BLaER1 treated with 17β-estradiol and CSF1 and Interleukin-3, amounts not matched to agents 10 nM and 100 nM (cell line): ENCODE results near the gene SHH.

Experiments used
- H3K27ac ChIP-seq, 11 experiments: shearing (Covaris generic); formaldehyde crosslinking; 2 replicates each; pipeline ENCODE4 v1.8.1; 2022
- H3K27me3 ChIP-seq, 11 experiments: shearing (Covaris generic); formaldehyde crosslinking; 2 replicates each; pipeline ENCODE4 v1.8.1; 2022
- H3K36me3 ChIP-seq, 11 experiments: shearing (Covaris generic); formaldehyde crosslinking; 2 replicates each; pipeline ENCODE4 v1.8.1; 2022
- H3K4me1 ChIP-seq, 10 experiments: shearing (Covaris generic); formaldehyde crosslinking; 2 replicates each; pipeline ENCODE4 v1.8.1; 2022
- H3K4me2 ChIP-seq, 11 experiments: shearing (Covaris generic); formaldehyde crosslinking; 2 replicates each; pipeline ENCODE4 v1.8.1; 2022
- H3K4me3 ChIP-seq, 10 experiments: shearing (Covaris generic); formaldehyde crosslinking; 2 replicates each; pipeline ENCODE4 v1.8.1; 2022
- H3K9ac ChIP-seq, 11 experiments: shearing (Covaris generic); formaldehyde crosslinking; 2 replicates each; pipeline ENCODE4 v1.8.1; 2022
- H3K9me3 ChIP-seq, 11 experiments: shearing (Covaris generic); formaldehyde crosslinking; replicated peaks in 1 of 11; 2 replicates each; pipeline ENCODE4 v1.8.1; 2022
- H4K20me1 ChIP-seq, 11 experiments: shearing (Covaris generic); formaldehyde crosslinking; 2 replicates each; pipeline ENCODE4 v1.8.1; 2022
- Cebpa-rat ChIP-seq, 11 experiments: shearing (Covaris generic); IDR thresholded peaks; 2 replicates each; pipeline ENCODE4 v1.8.1; 2022

The SHH gene

GRCh38 chr7:155766386-155766785, 45.9 kb downstream of the SHH start:
- Histone ChIP-seq H3K9me3 (peaks cover 0 to 11% (median 0%) of the 10 kb centered on the region in 11 experiments; a peak in 2 of 22 replicates), H4K20me1 (peaks cover 24 to 85% (median 52%) of the 10 kb centered on the region in 11 experiments; a peak in 20 of 22 replicates), H3K4me3 (no peak overlapping the region), H3K4me2 (peak overlapping the region in 4 of 11 experiments; percentile 86 to 97 (median 94); a peak in 6 of 22 replicates), H3K4me1 (peaks cover 88 to 98% (median 94%) of the 10 kb centered on the region in 10 experiments), H3K9ac (peak overlapping the region in 1 of 11 experiments; percentile 82; a peak in 2 of 22 replicates), H3K27ac (peak overlapping the region in 2 of 11 experiments; percentile 92 to 94; a peak in 6 of 22 replicates), H3K27me3 (no peaks in the 10 kb centered on the region), H3K36me3 (peaks cover 54 to 76% (median 68%) of the 10 kb centered on the region in 11 experiments)
- TF ChIP-seq Cebpa-rat (IDR thresholded peaks at IDR 0.05) = no peak

- H3K27ac ChIP-seq = peak overlapping the region in 9 of 11 experiments; percentile 86 to 94 (median 92); a peak in 18 of 22 replicates
- H3K4me1 ChIP-seq = peaks cover 93 to 99% (median 97%) of the 10 kb centered on the region in 10 experiments
- TF ChIP-seq Cebpa-rat (IDR thresholded peaks at IDR 0.05) = no peak
- H3K4me3 ChIP-seq = no peak overlapping the region
- H4K20me1 ChIP-seq = peaks cover 19 to 83% (median 43%) of the 10 kb centered on the region in 11 experiments; a peak in 19 of 22 replicates
- peak overlapping the region; percentile 75 to 99 (median 93) for H3K4me2 ChIP-seq
- H3K9ac ChIP-seq = peak overlapping the region in 7 of 11 experiments; percentile 13 to 82 (median 74); a peak in 5 of 22 replicates
- H3K27me3 ChIP-seq = no peaks in the 10 kb centered on the region
- peaks cover 50 to 74% (median 64%) of the 10 kb centered on the region in 11 experiments for H3K36me3 ChIP-seq
- H3K9me3 ChIP-seq = peaks cover 0 to 21% (median 7%) of the 10 kb centered on the region in 11 experiments; a peak in 17 of 22 replicates
Observed at GRCh38 chr7:155765458-155765857, 46.8 kb downstream of the SHH start.

- Histone ChIP-seq H3K27me3 (no peaks in the 10 kb centered on the region), H3K4me3 (peak overlapping the region in 8 of 10 experiments; percentile 37 to 65 (median 52); a peak in 12 of 20 replicates), H3K9me3 (peaks cover 0 to 31% (median 17%) of the 10 kb centered on the region in 11 experiments; a peak in 18 of 22 replicates), H3K4me1 (peaks cover 91 to 99% (median 96%) of the 10 kb centered on the region in 10 experiments), H3K27ac (peak overlapping the region; percentile 86 to 94 (median 92)), H3K4me2 (peak overlapping the region; percentile 75 to 99 (median 93)), H4K20me1 (peaks cover 8 to 72% (median 33%) of the 10 kb centered on the region in 11 experiments; a peak in 18 of 22 replicates), H3K36me3 (peaks cover 48 to 74% (median 64%) of the 10 kb centered on the region in 11 experiments), H3K9ac (peak overlapping the region; percentile 74 to 83 (median 81); a peak in 21 of 22 replicates)
- TF ChIP-seq Cebpa-rat (IDR thresholded peaks at IDR 0.05) = no peak
Observed at GRCh38 chr7:155764438-155764793, 47.8 kb downstream of the SHH start.

- Histone ChIP-seq H3K9ac (peak overlapping the region; percentile 74 to 83 (median 81)), H4K20me1 (peaks cover 5 to 67% (median 28%) of the 10 kb centered on the region in 11 experiments; a peak in 15 of 22 replicates), H3K4me1 (peaks cover 87 to 94% (median 91%) of the 10 kb centered on the region in 10 experiments), H3K27me3 (no peaks in the 10 kb centered on the region), H3K9me3 (peaks cover 0 to 37% (median 22%) of the 10 kb centered on the region in 11 experiments; a peak in 18 of 22 replicates), H3K4me3 (peak overlapping the region; percentile 21 to 65 (median 50); a peak in 19 of 20 replicates), H3K36me3 (peaks cover 48 to 74% (median 63%) of the 10 kb centered on the region in 11 experiments), H3K4me2 (peak overlapping the region; percentile 75 to 99 (median 93)), H3K27ac (peak overlapping the region; percentile 86 to 94 (median 92))
- peak in 3 of 11 experiments; percentile 16 to 92 (median 71); a peak in 6 of 22 replicates for TF ChIP-seq Cebpa-rat (IDR thresholded peaks at IDR 0.05)
Observed at GRCh38 chr7:155763691-155764437, 48.4 kb downstream of the SHH start.

GRCh38 chr7:155763122-155763521, 49.1 kb downstream of the SHH start:
- TF ChIP-seq Cebpa-rat (IDR thresholded peaks at IDR 0.05) = no peak
- Histone ChIP-seq H4K20me1 (peaks cover 0 to 63% (median 21%) of the 10 kb centered on the region in 11 experiments; a peak in 15 of 22 replicates), H3K4me1 (peaks cover 80 to 93% (median 83%) of the 10 kb centered on the region in 10 experiments), H3K36me3 (peaks cover 56 to 76% (median 70%) of the 10 kb centered on the region in 11 experiments), H3K9me3 (peaks cover 0 to 44% (median 30%) of the 10 kb centered on the region in 11 experiments; a peak in 20 of 22 replicates), H3K27ac (peak overlapping the region; percentile 86 to 94 (median 92); a peak in 21 of 22 replicates), H3K27me3 (no peaks in the 10 kb centered on the region), H3K9ac (peak overlapping the region; percentile 74 to 83 (median 81); a peak in 21 of 22 replicates), H3K4me2 (peak overlapping the region; percentile 75 to 99 (median 93)), H3K4me3 (peak overlapping the region in 9 of 10 experiments; percentile 21 to 65 (median 52); a peak in 16 of 20 replicates)

GRCh38 chr7:155762655-155763054, 49.6 kb downstream of the SHH start:
- peaks cover 56 to 76% (median 71%) of the 10 kb centered on the region in 11 experiments for H3K36me3 ChIP-seq
- peaks cover 0 to 64% (median 16%) of the 10 kb centered on the region in 11 experiments; a peak in 14 of 22 replicates for H4K20me1 ChIP-seq

GRCh38 chr7:155762036-155762435, 50.2 kb downstream of the SHH start:
- TF ChIP-seq Cebpa-rat (IDR thresholded peaks at IDR 0.05) = no peak
- peaks cover 53 to 76% (median 71%) of the 10 kb centered on the region in 11 experiments for H3K36me3 ChIP-seq
- H3K4me1 ChIP-seq = peaks cover 70 to 91% (median 73%) of the 10 kb centered on the region in 10 experiments
- H4K20me1 ChIP-seq = peaks cover 0 to 60% (median 12%) of the 10 kb centered on the region in 11 experiments; a peak in 11 of 22 replicates
- H3K4me3 ChIP-seq = no peak overlapping the region; a peak in 1 of 20 replicates
- H3K9ac ChIP-seq = peak overlapping the region; percentile 28 to 82 (median 49); a peak in 14 of 22 replicates
- H3K4me2 ChIP-seq = peak overlapping the region; percentile 75 to 99 (median 93)
- H3K9me3 ChIP-seq = peaks cover 5 to 55% (median 40%) of the 10 kb centered on the region in 11 experiments; a peak in 21 of 22 replicates
- H3K27ac ChIP-seq = peak overlapping the region; percentile 57 to 94 (median 92)
- H3K27me3 ChIP-seq = no peaks in the 10 kb centered on the region

More at GRCh38 chr7:155762655-155763054, 49.6 kb downstream of the SHH start:
- Histone ChIP-seq H3K4me2 (peak overlapping the region; percentile 75 to 99 (median 93)), H3K4me1 (peaks cover 75 to 91% (median 79%) of the 10 kb centered on the region in 10 experiments), H3K27ac (peak overlapping the region; percentile 57 to 94 (median 92)), H3K4me3 (peak overlapping the region in 2 of 10 experiments; percentile 4 to 55; a peak in 3 of 20 replicates), H3K9ac (peak overlapping the region in 10 of 11 experiments; percentile 74 to 83 (median 82); a peak in 14 of 22 replicates), H3K27me3 (no peaks in the 10 kb centered on the region), H3K9me3 (peaks cover 3 to 49% (median 34%) of the 10 kb centered on the region in 11 experiments; a peak in 21 of 22 replicates)
- no peak for TF ChIP-seq Cebpa-rat (IDR thresholded peaks at IDR 0.05)

- peak in 7 of 11 experiments; percentile 37 to 95 (median 75); a peak in 11 of 22 replicates for TF ChIP-seq Cebpa-rat (IDR thresholded peaks at IDR 0.05)
- H3K36me3 ChIP-seq = peaks cover 44 to 75% (median 69%) of the 10 kb centered on the region in 11 experiments
- peak overlapping the region in 7 of 11 experiments; percentile 26 to 81 (median 39); a peak in 9 of 22 replicates for H3K9ac ChIP-seq
- H3K4me1 ChIP-seq = peaks cover 63 to 91% (median 73%) of the 10 kb centered on the region in 10 experiments
- peaks cover 0 to 63% (median 15%) of the 10 kb centered on the region in 11 experiments; a peak in 9 of 22 replicates for H4K20me1 ChIP-seq
- H3K27ac ChIP-seq = peak overlapping the region; percentile 57 to 94 (median 92); a peak in 21 of 22 replicates
- H3K4me3 ChIP-seq = peak overlapping the region in 6 of 10 experiments; percentile 5 to 49 (median 32); a peak in 6 of 20 replicates
- H3K27me3 ChIP-seq = no peaks in the 10 kb centered on the region
- peaks cover 5 to 62% (median 47%) of the 10 kb centered on the region in 11 experiments; a peak in 21 of 22 replicates for H3K9me3 ChIP-seq
- peak overlapping the region; percentile 75 to 99 (median 93) for H3K4me2 ChIP-seq
Observed at GRCh38 chr7:155761162-155761561, 51.1 kb downstream of the SHH start.
